OCI-M2 (cell line): Measurements from ENCODE around the gene POP4.
A peak's percentile ranks its signal among the peaks of the same experiment; 100 is the strongest.
"Not testable (repeated sequence)": the region's sequence is repeated elsewhere in the genome, so short reads cannot be mapped to it uniquely, and the experiment has no call there.

Experiments
- DNase-seq: peaks from one replicate; lab custom pipeline; 2025; ENCODE audit not compliant: unreplicated experiment; lab: John Stamatoyannopoulos, UW

Gene POP4, protein sequence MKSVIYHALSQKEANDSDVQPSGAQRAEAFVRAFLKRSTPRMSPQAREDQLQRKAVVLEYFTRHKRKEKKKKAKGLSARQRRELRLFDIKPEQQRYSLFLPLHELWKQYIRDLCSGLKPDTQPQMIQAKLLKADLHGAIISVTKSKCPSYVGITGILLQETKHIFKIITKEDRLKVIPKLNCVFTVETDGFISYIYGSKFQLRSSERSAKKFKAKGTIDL

DNA sequence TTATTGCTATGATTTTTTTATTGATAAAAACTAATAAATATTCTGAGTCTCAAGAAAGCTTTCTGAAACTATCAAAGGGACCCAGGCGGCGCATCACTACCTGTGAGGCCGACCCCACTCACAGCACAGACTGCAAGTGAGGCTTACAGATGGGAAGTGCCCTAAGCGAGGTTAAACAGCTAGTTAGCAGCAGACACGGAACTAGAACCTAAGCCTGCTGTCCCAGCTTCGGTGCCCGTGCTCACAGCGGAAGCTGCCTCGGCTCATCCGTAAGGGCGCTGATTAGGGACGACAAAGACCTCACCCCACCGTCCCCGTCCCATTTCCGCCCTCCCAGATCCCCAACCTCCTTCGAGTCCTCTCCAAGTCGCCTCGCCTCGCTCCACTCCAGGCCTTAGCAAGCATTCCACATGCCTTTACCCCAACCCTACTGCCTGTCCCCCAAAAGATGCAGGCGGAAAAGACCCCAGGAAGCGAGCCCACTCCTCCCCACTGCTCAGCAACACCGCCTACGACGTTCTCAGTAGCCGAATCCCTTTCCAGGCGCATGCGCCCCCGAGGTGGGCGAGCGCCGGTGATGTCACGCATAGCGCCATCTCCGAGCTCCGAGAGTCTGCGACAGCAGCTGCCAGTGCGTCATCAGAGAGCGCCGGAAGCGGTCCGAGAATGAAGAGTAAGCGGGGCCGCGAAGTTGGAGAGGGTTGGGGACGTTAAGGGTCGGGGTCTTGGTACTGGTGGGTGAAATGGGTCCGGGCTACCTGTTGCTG lies at the start of gene POP4:
TSS of gene POP4 (plus strand) at position 631 of the 767 bp plus-strand sequence. CDS start at position 667, 36 bp downstream.
- peak; percentile 100 for DNase-seq

GRCh38 chr19:29559110-29559509 lies 47.0 kb upstream of the POP4 start:
- not testable (repeated sequence) for DNase-seq

DNA sequence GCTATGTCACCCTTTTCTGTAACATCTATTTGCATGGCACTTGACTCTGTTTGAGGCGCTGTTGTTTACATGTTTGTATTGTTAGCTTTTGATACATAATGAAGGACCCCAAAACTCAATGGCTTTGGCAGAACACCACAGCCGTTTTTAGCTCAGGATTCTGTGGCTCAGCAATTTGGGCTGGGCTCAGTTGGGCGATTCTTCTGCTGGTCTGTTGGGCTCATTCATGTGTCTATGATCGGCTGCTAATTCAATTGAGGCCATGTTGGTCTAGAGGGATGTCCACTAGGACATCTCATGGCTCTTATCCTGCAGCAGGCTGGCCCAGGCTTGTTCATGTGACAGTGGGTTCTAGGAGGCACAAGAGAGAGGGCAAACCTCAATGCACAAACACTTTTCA lies 46.3 kb upstream of the POP4 start:
- DNase-seq = no peak

GRCh38 chr19:29560313-29561075 lies 45.6 kb upstream of the POP4 start:
- DNase-seq = no peak

DNA sequence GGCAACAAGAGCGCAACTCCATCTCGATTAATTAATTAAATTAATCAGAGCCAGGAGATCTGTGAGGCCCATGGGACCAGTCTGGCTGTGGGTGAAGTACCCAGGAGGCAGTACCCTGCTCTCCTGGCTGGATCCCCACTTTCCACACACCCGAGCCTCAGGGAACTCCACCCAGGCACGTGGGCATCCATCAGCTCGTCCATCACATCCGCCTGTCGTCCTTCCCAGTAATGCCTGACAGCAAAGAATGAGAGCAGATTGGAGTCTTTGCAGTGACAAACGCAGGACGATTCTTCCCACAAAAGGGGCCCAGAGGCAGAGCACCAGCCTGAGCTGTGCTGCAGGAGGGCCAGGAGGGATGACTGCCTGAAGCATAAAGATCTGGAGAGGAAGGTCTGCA lies 44.5 kb upstream of the POP4 start:
- no peak for DNase-seq

DNA sequence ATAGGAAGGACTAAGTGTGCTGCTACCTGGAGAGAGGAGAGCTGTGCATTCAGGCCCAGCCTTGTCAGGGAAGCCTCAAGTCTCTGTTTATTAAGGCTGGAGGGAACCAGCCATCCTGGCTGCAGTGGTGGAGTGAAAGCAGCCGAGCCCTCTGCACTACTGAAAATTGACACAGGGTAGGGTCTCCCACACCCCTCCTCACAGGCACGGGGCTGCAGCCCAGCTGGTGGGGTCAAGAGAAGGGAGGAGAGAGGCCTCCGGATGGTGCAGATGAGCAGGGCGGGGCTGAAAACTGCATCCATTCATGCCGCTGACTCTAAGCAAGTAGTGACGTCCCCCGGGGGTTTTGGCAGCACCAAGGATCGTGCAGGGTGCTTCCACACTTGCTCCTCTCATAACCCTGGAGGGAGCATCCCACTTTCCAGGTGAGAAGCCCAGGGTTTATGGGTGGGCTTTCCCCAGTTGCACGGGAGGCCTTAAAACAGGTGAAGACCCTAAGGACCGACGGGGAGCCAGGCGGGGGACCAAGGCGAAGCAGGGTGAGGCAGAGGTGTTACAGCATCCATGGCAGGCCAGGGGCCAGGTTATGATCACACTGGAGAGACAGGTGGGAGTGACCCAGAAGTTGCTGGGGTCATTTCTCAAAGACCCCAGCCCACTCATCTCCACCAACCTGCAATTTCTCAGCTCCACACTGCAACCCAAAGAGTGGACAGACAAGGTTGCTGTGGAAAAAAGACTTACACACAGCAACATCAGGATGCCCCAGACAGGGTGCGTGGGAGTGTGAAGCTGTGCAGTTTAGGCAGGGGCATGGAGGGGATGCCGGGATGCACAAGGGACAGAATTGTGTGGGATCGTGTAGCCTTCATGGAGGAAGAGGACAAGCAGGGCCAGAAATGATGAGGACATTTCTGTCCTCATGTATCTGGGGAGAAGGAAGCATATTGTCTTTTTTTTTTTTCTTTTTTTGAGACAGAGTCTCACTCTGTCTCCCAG lies 43.5 kb upstream of the POP4 start:
- DNase-seq = no peak

DNA sequence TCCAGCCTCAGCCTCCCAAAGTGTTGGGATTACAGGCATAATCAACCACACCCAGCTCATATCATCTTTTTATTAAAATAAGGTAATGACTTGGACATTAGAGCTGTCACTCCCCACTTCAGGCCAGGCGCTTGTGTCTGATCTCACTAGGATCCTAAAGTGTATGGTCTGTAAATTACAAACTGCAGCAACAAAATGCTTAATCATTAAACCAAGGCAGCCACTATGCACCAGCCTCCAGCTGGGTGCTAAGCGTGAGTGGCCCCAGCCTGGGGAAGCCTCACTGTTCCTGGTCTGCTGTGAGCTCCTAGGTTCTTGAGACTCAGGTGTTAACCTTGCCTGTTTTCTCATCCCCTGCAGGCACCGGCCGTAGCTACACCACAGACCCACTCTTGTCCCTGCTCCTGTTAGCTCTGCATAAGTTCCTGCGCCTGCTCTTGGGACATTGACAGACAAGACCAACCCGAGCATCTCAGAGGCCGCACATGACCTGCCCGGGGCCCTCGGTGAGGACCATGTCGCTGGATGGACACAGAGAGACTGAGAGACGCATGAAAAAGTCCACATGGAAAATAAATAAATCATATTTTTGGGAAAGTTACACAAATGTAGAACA lies 42.5 kb upstream of the POP4 start:
- DNase-seq = no peak

DNA sequence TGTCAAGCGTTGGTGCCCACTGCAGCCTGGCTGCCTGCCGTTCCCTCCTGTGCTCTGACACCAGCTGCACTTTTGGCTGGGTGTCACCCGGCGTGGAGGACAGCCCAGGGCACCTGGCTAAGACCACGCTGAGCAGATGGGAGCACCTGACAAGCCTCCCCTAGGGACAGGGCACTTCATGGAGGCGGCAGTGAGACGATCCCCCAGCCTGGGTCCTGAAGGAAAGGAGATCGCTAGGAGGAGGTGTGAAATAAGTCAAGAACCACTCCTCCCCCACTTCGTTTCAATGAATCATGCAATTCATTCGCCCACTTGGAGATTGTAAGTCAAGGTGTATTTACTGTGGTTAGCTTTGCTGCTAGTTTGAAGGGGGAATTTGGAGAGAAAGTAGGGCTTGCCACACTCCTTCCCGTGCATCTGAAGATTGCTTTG lies 41.5 kb upstream of the POP4 start:
- DNase-seq = no peak

DNA sequence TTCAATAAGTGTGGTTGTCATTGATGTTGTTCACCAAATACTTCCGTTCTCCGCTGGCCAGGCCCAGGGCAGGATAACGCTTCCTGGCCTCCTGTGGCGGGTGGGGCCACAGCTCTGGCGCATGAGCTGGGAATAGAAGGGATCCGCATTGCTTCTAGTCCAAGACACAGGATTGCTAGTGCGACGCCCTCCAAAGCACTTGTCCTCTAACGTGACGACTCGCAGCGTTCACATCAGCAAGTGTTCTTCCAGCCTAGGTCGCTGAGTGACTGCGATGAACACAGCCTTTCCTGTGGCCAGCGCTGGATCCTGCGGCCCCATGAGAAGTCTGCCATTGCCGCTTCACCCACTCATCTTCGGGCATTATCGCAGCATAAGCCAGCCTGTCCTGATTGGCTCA lies 40.9 kb upstream of the POP4 start:
- DNase-seq = no peak

- no peak for DNase-seq
These were observed 39.5 kb upstream of the POP4 start for GRCh38 chr19:29566496-29567054.

DNA sequence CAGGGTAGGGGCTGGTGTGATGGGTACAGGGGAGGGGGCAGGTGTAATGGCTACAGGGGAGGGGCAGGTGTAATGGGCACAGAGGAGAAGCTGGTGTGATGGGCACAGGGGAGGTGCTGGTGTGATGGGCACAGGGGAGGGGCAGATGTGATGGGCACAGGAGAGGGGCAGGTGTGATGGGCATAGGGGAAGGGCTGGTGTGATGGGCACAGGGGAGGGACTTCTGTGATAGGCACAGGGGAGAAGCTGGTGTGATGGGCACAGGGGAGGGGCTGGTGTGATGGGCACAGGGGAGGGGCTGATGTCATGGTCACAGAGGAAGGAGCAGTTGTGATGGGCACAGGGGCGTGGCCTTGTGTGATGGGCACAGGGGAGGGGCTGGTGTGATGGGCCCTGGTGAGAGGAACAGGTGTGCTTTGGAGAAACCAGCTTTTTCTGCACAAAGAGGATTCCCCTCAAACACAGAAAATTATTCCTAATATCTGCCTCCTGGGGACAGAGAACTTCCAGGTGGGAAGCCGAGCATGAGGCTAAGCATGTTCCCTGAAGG lies 38.6 kb upstream of the POP4 start:
- no peak for DNase-seq

DNA sequence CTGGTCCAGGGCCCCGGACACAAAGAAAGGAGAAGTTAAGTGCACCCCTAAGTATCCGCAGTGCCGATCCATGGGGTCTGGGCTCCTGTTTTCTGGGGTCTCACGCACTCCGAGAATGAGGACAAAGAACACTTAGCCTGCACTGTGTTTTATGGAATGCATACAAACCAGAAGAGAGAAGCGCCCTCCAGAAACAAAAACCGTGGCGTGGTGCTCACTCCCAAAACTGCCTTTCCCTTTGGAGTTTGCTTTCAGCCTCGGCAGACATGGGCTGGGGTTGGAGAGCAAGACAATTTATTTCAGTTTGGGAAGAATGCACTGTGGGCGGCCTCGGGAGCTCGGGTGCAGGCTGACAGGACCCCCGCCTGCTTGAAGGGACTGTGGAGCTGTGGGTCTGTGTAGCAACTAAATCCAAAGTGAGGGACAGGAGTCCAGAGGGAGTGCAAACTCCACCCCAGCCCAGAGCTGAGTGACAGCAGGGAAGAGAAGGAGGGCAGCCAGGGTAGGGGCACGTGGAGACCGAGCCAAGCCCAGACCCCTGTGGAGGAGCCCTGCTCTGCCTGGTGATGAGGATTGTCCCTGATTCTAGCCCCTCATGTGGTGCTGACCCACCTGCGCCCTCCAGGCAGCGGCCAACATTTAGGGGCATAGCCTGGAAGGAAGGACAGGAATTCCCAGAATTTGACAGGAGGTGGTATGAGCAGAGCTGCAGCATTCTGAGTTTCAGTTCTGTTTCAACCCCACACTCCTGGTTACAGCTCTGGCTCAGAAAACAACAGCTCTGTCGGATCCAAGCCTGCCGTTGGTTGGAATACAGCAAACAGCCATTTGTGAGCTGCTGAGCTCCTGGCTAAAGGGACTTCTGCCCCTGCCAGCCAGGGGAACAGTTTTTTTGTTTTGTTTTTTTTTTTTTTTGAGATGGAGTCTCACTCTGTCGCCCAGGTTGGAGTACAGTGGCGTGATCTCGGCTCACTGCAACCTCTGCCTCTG lies 37.8 kb upstream of the POP4 start:
- DNase-seq = no peak

DNA sequence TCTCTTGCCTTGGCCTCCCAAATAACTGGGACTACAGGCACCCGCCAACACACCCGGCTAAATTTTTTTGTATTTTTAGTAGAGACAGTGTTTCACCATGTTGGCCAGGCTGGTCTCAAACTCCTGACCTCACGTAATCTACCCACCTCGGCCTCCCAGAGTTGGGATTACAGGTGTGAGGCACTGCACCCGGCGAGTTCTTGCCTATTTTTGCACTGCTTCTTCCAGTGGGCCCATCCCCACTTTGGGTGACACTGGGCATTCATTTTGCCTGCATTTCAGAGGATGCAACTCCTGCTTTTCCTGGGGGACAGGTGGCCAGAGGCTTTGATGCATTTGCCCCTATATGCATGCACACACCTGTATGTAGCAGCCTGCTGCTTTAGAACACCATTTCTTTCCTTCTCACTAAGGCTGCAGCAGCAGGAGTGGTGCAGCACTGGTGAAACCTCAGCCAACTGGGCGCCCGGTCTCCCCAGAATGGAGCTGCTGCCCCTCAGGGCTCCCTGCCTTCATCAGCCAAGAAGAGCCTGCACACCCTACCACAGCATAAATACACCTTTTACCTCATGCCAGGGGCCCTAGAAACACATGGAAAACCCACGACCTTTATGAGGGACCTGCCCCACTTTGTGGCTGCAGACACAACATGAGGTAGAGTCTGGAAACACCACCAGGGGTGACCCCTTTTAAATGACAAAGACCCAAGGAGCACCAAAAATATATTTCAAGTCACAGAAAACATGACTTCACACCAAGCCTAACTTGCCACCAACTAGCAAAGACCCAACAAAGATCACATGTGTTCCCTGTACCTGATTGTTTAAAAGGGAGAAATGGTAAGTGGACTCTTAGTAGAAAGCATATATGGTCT lies 36.8 kb upstream of the POP4 start:
- DNase-seq = no peak

GRCh38 chr19:29571181-29571580 lies 34.9 kb upstream of the POP4 start:
- DNase-seq = no peak

DNA sequence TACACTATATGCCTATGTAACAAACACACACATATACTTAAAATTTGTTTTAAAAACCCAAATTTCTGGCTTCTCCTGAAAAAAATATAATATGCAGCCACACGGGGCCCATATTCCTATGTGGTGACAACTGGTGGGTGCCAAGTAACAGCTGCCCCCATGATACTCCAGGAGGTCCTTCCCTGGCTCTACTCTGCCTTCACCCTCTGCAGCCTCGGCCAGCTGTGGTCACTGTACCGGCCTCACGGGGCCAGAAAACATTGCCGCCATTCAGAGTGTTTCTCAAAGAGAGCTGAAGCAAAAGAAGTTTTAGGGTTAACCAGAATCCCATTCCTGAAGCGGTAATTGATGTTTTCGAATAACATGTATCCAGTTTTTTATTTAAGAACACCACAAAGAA lies 32.6 kb upstream of the POP4 start:
- no peak for DNase-seq

- no peak for DNase-seq
These were observed 31.6 kb upstream of the POP4 start for GRCh38 chr19:29574510-29574909.

GRCh38 chr19:29576046-29576606 lies 30.0 kb upstream of the POP4 start:
- DNase-seq = no peak
